Activated T-cell treated with anti-CD3 and anti-CD28 coated beads for 24 hours (primary cell): ENCODE data around the gene ECEL1.

ENCODE experiments used
- DNase-seq: peaks from one replicate; pipeline ENCODE4 v3.0.0-alpha.2; 2020; ENCODE audit warnings: low read depth

Gene ECEL1

DNA sequence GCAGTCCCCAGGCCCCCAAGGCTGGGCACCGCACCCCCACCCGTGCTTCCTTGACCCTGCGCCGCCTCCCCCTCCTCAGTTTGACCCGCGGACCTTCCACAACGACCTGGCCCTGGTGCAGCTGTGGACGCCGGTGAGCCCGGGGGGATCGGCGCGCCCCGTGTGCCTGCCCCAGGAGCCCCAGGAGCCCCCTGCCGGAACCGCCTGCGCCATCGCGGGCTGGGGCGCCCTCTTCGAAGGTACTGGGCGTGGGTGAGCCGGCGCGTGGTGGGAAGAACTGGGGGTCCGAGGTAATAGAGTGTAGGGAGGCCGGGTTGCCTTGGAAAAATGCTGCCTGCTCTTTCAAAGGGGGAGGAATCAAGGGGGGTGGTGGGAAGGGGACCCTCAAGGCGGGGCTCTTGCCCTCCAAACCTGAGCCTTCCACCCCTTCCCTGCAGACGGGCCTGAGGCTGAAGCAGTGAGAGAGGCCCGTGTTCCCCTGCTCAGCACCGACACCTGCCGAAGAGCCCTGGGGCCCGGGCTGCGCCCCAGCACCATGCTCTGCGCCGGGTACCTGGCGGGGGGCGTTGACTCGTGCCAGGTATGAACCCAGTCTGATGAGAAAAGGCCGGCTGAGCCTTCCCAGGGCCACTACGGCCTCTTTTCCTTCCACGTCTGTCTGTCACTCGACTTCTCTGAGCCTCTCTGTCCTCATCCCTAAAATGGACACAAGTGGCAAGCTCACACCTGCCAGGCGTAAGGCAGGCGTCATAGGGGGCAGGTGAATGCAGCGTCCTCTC is 35.2 kb upstream of the ECEL1 start:
- DNase-seq, result no peak

GRCh38 chr2:232521959-232522622 is 34.5 kb upstream of the ECEL1 start:
- DNase-seq, result peak; percentile 53

DNA sequence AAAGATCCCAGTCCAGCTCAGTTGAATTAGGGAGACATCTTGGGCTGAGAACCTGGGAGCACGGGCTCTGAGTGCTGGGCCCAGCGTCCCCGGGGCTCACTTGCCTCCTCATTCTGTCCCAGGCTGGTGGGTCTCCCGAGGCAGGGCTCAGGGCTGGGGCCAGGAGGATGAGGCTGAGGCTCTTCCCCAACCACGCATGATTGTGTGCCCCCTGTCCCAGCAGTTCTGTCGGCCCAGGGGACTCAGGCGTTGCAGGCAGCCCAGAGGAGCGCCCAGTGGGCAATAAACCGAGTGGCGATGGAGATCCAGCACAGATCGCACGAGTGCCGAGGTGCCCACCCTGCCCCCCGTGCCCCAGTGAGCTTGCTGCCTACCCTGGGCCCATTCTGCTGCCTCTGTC is 33.5 kb upstream of the ECEL1 start:
- no peak for DNase-seq

DNA sequence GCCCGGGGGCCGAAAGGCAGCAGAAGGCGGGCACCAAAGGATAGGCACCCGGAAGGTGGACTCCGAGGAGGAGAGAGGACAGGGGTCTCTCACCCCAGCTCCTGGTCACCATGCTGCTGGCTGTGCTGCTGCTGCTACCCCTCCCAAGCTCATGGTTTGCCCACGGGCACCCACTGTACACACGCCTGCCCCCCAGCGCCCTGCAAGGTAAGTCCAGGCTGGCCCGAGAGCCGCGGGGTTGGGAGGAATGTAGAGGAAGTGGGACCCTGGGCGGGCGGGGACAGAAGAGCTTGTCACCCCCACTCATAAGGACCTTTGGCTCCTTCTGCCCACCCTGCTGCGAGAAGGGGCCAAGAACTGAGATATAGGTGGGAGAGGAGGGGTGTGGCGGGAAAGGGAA is 32.9 kb upstream of the ECEL1 start:
- DNase-seq, result no peak

GRCh38 chr2:232519581-232520438 is 32.2 kb upstream of the ECEL1 start, which contains the start of gene PRSS56:
PRSS56 (plus strand) TSS chr2:232520388; CDS start chr2:232520599, 211 bp downstream.
- DNase-seq, result no peak

DNA sequence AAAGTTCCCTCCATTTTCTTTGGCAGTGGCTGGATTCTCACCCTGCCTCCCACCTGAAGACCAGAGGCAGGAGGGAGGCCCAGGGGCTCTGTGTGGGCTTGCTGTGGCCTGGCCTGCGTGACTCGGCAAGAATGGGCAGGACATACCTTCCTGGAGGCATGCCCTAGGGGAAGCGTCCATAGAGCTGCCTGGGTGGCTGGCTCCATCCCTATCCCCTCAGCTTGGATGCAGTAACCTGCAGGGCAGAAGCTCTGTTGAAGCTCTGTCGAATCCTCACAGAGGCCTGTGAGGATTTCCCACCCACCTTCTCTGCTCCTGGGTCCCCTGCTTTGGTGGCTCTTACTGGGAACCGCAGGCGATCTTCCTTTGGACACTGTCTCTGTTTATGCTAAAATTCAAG is 31.2 kb upstream of the ECEL1 start:
- DNase-seq, result no peak

DNA sequence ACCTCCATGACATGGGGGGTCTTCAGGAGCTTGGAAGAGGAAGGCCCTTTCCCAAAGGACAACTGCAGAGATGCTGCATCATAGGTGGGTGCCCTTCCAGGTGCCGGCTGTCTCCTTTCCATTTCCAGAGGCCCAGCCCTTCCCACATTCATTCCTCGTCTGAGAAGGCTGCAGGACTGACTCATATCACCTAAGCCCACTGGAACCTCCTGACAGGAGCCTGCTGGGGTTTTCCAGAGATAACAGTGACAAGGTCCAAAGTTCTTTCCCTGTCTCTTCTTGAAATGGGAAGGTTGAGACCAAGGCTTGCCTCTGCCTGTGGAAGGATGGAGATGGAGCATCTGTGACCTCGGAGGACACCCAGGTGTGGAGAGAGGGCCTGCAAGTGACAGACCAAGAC is 28.9 kb upstream of the ECEL1 start:
- no peak for DNase-seq

- no peak for DNase-seq
These were observed 28.0 kb upstream of the ECEL1 start for GRCh38 chr2:232515639-232516038.

- no peak for DNase-seq
These were observed 25.7 kb upstream of the ECEL1 start for GRCh38 chr2:232513353-232513752.

- no peak for DNase-seq
These were observed 25.0 kb upstream of the ECEL1 start for GRCh38 chr2:232512602-232513001.

GRCh38 chr2:232511336-232511890 is 23.8 kb upstream of the ECEL1 start:
- no peak for DNase-seq

- no peak for DNase-seq
These were observed 20.6 kb upstream of the ECEL1 start for GRCh38 chr2:232508251-232508650.

DNA sequence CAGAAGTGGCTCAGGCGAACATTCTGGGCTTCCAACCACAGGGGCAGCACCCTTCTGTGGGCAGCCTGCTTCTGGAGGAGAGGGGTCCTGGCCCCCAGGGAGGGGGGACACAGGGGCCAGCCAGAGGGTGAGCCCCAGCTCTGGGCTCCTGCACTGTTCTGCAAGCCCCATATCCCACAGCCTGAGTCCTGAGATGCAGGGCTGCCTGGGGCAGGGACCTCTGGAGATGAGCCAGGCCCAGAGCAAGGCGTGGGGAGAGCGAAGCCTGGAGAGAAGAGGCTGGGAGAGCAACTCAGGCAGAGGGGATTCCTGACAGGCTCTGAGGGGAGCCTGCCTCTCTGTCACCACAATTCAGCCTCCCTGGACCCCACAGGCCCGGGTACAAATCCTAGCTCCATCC is 19.1 kb upstream of the ECEL1 start:
- DNase-seq, result no peak

DNA sequence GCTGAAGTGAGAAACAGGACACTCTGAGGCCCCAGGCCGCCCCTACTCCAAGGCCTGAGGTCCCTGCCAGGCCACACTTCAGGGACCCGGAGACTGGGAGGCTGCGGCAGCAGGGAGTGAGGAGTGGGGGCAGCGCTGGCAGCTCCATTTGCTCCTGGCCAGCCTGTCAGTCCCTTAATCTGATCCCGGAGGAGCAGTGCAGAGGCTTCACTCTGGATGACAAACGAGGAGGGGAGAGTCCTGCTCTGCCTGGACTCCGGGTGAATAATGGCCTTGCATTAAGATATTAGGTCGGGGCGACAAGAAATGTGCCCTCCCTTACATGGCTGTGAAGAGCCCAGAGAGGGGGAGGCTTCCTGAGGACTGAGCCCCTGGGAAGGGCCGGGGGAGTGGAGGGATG is 18.2 kb upstream of the ECEL1 start:
- no peak for DNase-seq

GRCh38 chr2:232504438-232504837 is 16.8 kb upstream of the ECEL1 start:
- no peak for DNase-seq

- no peak for DNase-seq
These were observed 16.2 kb upstream of the ECEL1 start for GRCh38 chr2:232503809-232504323.

- peak; percentile 12 for DNase-seq
These were observed 15.5 kb upstream of the ECEL1 start for GRCh38 chr2:232502911-232503808.

DNA sequence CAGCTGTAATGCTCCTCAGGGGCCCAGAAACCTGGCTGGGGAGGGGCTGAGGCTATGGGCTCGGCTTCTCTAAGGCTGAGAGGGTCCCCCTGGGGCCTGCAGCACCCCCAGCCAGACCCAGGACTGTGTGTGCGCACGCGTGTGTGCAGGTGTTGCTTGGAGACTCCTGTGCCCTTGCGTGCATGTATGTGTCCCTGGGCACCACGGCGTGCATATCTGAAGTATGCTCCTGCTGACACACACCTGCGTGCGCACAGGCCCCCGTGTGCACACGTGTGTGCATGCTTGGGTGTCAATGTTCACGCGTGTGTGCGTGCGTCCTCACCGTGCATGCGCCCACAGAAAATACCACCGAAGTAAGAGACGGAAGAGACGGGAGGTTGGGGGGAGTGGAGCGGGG is 14.9 kb upstream of the ECEL1 start:
- no peak for DNase-seq

- DNase-seq, result no peak
These were observed 14.3 kb upstream of the ECEL1 start for GRCh38 chr2:232501794-232502390.

DNA sequence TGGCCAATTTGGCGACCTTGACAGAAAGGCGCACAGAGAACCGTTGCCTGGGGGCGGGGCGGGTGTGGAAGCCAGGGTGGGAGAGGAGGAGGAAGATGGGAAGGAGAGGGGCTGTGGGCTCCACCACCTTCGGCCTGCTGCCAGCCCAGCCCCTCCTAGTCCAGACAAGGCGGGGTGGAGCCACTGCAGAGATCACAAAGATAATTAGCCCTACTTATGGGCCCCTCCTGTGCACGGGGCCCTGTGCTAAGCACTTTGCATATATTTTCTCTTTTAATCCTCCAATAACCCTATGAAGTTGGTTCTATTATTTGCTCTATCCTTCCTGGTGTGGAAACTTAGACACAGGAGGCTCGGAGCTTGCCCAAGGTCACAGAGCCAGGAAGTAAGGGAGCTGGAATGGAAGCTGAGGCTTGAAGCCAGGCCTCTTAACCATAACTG is 13.7 kb upstream of the ECEL1 start:
- DNase-seq, result no peak

- DNase-seq, result no peak
These were observed 10.8 kb upstream of the ECEL1 start for GRCh38 chr2:232498452-232498851.
